A549 (cell line): ENCODE results near the gene WDR70. TPM values are rescaled to one million over a fixed set of nuclear protein-coding genes. Genes with fewer than 3 reads are reported as not detected.

Experiments used
- ATAC-seq, 2 experiments: fragments of 200-7000 bp in 1 of 2; fragments of >200 bp in 1 of 2; cut with Nextera tagmentation in 1 of 2; cut with Tn5 transposase in 1 of 2; 3 replicates each; pipeline versions ENCODE4 v1.8.0 to v1.9.1; 2018 to 2020; ENCODE audit warnings: mild to moderate bottlenecking in 1 of 2, moderate library complexity in 1 of 2
- CTCF ChIA-PET: fragments of 300-600 bp; sonication (Branson Sonifier 250); formaldehyde crosslinking; extraction: SDS; loops from one replicate; lab custom pipeline; 2021; ENCODE audit warnings: antibody characterized with exemption, inconsistent platforms; lab: Yijun Ruan, JAX
- POLR2A ChIA-PET: fragments of 350-600 bp; formaldehyde crosslinking; extraction: SDS; loops from one replicate; lab custom pipeline; 2021; ENCODE audit warnings: antibody characterized with exemption, inconsistent platforms; lab: Yijun Ruan, JAX
- DNase-seq, 2 experiments: peaks; one replicate each; pipeline versions ENCODE4 v3.0.0 to v3.0.0-alpha.2; 2011 to 2016; ENCODE audit warnings: low read depth in 1 of 2, low spot score in 1 of 2
- FAIRE-seq: peaks from 2 replicates; lab custom pipeline; 2011; peaks lifted over from hg19 to GRCh38; lab: Jason Lieb, UNC
- H3K27ac ChIP-seq, 2 experiments: fragments of >200 bp; sonication (Bioruptor Twin); formaldehyde crosslinking; 3 replicates each; pipeline ENCODE4 v1.5.1; 2016 to 2017
- H3K4me1 ChIP-seq: fragments of >200 bp; sonication (Bioruptor Twin); formaldehyde crosslinking; 3 replicates; pipeline ENCODE4 v1.6.1; 2016
- H3K4me2 ChIP-seq: fragments of >200 bp; sonication (Bioruptor Twin); formaldehyde crosslinking; 3 replicates; pipeline ENCODE4 v1.6.1; 2016
- H3K4me3 ChIP-seq: fragments of >200 bp; sonication (Bioruptor Twin); formaldehyde crosslinking; 3 replicates; pipeline ENCODE4 v1.5.1; 2016
- H3K9me3 ChIP-seq: fragments of >200 bp; sonication (Bioruptor Twin); formaldehyde crosslinking; 3 replicates; pipeline ENCODE4 v1.6.1; 2016
- BHLHE40 ChIP-seq: IDR thresholded peaks from 2 replicates; pipeline ENCODE4 v1.6.1; 2012; ENCODE audit warnings: low read depth, low read length, inconsistent platforms
- CBX2 ChIP-seq: fragments of 200-600 bp; sonication (generic); IDR thresholded peaks from 2 replicates; pipeline ENCODE4 v1.6.1; 2016; ENCODE audit warnings: low read depth, mild to moderate bottlenecking, borderline replicate concordance
- CHD2 ChIP-seq: fragments of 150-350 bp; IDR thresholded peaks from 2 replicates; pipeline ENCODE4 v1.6.1; 2014; ENCODE audit warnings: low read length; ENCODE audit not compliant: partially characterized antibody
- EHF ChIP-seq: fragments of 250-450 bp; sonication (Bioruptor Pico); IDR thresholded peaks from 2 replicates; pipeline ENCODE4 v1.5.0; 2020; ENCODE audit warnings: mild to moderate bottlenecking
- FOSL2 ChIP-seq, 2 experiments: fragments of 450-650 bp in 1 of 2; fragments of >200 bp in 1 of 2; sonication (Bioruptor Twin) in 1 of 2; formaldehyde crosslinking; IDR thresholded peaks; 2 replicates each; pipeline versions ENCODE4 v1.5.0 to v1.6.1; 2016 to 2020; ENCODE audit warnings: mild to moderate bottlenecking in 1 of 2, moderate library complexity in 1 of 2
- GATA3 ChIP-seq: IDR thresholded peaks from 2 replicates; pipeline ENCODE4 v1.6.1; 2012; ENCODE audit warnings: borderline replicate concordance
- HDAC2 ChIP-seq: fragments of 200-600 bp; sonication (generic); IDR thresholded peaks from 2 replicates; pipeline ENCODE4 v1.6.1; 2016
- HOXB13 ChIP-seq: fragments of 250-450 bp; sonication (Bioruptor Pico); IDR thresholded peaks from 2 replicates; pipeline ENCODE4 v1.5.0; 2020; ENCODE audit warnings: low read depth, mild to moderate bottlenecking, moderate library complexity
- JUNB ChIP-seq: fragments of >200 bp; sonication (Bioruptor Twin); formaldehyde crosslinking; IDR thresholded peaks from 2 replicates; pipeline ENCODE4 v1.6.1; 2016
- KDM5A ChIP-seq: fragments of 200-600 bp; sonication (generic); IDR thresholded peaks from 2 replicates; pipeline ENCODE4 v1.6.1; 2016; ENCODE audit warnings: antibody characterized with exemption, mild to moderate bottlenecking
- MAFK ChIP-seq: fragments of 450-650 bp; IDR thresholded peaks from 2 replicates; pipeline ENCODE4 v1.6.1; 2014; ENCODE audit not compliant: partially characterized antibody
- NR3C1 ChIP-seq: fragments of >200 bp; sonication (Bioruptor Twin); formaldehyde crosslinking; IDR thresholded peaks from 3 replicates; pipeline ENCODE4 v1.6.1; 2017
- RARB ChIP-seq: fragments of 250-450 bp; sonication (Bioruptor Pico); IDR thresholded peaks from 2 replicates; pipeline ENCODE4 v1.8.0; 2021; ENCODE audit warnings: mild to moderate bottlenecking, moderate library complexity
- RCOR1 ChIP-seq: fragments of 150-350 bp; IDR thresholded peaks from 2 replicates; pipeline ENCODE4 v1.6.1; 2014; ENCODE audit warnings: antibody characterized with exemption, low read length, low read depth
- ZC3H11A ChIP-seq: fragments of 450-650 bp; IDR thresholded peaks from 2 replicates; pipeline ENCODE4 v1.6.1; 2014; ENCODE audit warnings: antibody characterized with exemption, mild to moderate bottlenecking
- ZFP36 ChIP-seq: fragments of 450-650 bp; IDR thresholded peaks from 2 replicates; pipeline ENCODE4 v1.6.1; 2014; ENCODE audit warnings: borderline replicate concordance; ENCODE audit not compliant: partially characterized antibody
- WGBS: methylation state at CpG from one replicate; pipeline ENCODE4 v1.1.6; 2017; ENCODE audit errors: missing lambda C conversion rate; 5-methylcytosine and 5-hydroxymethylcytosine counted together
- polyA plus RNA-seq, 4 experiments: library from polyadenylated mRNA; depleted of rRNA in 3 of 4; stranded (reverse); fragments of >200 nt; fragmentation: RNase III in 1 of 4; extraction: RNeasy Plus Mini Kit Qiagen cat#74134 plus additional on column Dnase treatment in 1 of 4; gene quantifications; 2 replicates in 3 of 4; 3 replicates in 1 of 4; pipeline ENCODE4 v1.2.3, GENCODE V29; 2011 to 2017
- TF ChIP-seq, protein P1 (sequence below): fragments of >200 bp; sonication (Bioruptor Twin); formaldehyde crosslinking; IDR thresholded peaks from 3 replicates; pipeline ENCODE4 v1.6.1; 2016
- TF ChIP-seq, protein P2 (sequence below): fragments of 150-350 bp; IDR thresholded peaks from 2 replicates; pipeline ENCODE4 v1.6.1; 2014; ENCODE audit warnings: low read depth, mild to moderate bottlenecking, low read length
- TF ChIP-seq, protein P3 (sequence below): fragments of 250-450 bp; sonication (Bioruptor Pico); IDR thresholded peaks from 2 replicates; pipeline ENCODE4 v1.5.0; 2021; ENCODE audit warnings: mild to moderate bottlenecking, moderate library complexity, borderline replicate concordance
- TF ChIP-seq, protein P4 (sequence below): IDR thresholded peaks from 2 replicates; pipeline ENCODE4 v1.6.1; 2012

WDR70 gene
- polyA plus RNA-seq, 2 of the 4 experiments (the other 2 are of a cell fraction), result 13.8 to 28.8 TPM

DNA sequence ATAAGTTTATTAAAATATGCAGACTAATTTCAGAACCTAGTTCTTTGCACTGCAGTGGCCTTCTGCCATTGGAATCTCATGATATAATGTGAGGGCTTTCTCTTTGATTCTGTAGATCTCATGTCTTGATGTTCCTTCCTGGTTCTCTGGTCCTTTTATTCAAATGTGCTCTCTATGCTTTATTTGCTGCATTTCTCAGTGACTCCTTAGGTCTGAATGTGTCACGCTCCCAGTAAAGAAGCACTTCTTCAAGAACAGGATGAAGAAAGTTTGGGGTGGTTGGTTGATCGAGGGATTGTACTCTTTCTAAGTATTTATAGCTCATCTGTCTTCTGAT, 338.1 kb downstream of the WDR70 start:
- ChIA-PET POLR2A (no interaction called here), CTCF (interaction anchor here (1.3 kb wide), 1 partner anchor 10 kb away, joined by 3 read pairs; no protein-coding TSS in a partner anchor)
- FAIRE-seq (no peak), ATAC-seq (peak; percentile 69 to 74), DNase-seq (no peak)
- WGBS, result 25% methylated on average over 2 of the region's 2 CpGs
- Histone ChIP-seq H3K27ac (no peak overlapping the region), H3K9me3 (no peaks in the 10 kb centered on the region), H3K4me1 (peaks cover 20% of the 10 kb centered on the region), H3K4me2 (peak overlapping the region; percentile 75), H3K4me3 (no peak overlapping the region)
- TF ChIP-seq NR3C1 (no peak), CHD2 (no peak), FOSL2 (IDR thresholded peaks at IDR 0.05) (no peak), FOSL2 (CRISPR knock-in tag; IDR thresholded peaks at IDR 0.05) (no peak), RARB (no peak), RCOR1 (no peak), HDAC2 (no peak), BHLHE40 (no peak), ZFP36 (no peak), KDM5A (no peak), ZC3H11A (no peak), JUNB (no peak), CBX2 (no peak), GATA3 (no peak), MAFK (no peak)
- TF ChIP-seq, protein P1, sequence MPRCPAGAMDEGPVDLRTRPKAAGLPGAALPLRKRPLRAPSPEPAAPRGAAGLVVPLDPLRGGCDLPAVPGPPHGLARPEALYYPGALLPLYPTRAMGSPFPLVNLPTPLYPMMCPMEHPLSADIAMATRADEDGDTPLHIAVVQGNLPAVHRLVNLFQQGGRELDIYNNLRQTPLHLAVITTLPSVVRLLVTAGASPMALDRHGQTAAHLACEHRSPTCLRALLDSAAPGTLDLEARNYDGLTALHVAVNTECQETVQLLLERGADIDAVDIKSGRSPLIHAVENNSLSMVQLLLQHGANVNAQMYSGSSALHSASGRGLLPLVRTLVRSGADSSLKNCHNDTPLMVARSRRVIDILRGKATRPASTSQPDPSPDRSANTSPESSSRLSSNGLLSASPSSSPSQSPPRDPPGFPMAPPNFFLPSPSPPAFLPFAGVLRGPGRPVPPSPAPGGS, result no peak
- TF ChIP-seq, protein P2, sequence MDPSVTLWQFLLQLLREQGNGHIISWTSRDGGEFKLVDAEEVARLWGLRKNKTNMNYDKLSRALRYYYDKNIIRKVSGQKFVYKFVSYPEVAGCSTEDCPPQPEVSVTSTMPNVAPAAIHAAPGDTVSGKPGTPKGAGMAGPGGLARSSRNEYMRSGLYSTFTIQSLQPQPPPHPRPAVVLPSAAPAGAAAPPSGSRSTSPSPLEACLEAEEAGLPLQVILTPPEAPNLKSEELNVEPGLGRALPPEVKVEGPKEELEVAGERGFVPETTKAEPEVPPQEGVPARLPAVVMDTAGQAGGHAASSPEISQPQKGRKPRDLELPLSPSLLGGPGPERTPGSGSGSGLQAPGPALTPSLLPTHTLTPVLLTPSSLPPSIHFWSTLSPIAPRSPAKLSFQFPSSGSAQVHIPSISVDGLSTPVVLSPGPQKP, result no peak
- TF ChIP-seq, protein P3, sequence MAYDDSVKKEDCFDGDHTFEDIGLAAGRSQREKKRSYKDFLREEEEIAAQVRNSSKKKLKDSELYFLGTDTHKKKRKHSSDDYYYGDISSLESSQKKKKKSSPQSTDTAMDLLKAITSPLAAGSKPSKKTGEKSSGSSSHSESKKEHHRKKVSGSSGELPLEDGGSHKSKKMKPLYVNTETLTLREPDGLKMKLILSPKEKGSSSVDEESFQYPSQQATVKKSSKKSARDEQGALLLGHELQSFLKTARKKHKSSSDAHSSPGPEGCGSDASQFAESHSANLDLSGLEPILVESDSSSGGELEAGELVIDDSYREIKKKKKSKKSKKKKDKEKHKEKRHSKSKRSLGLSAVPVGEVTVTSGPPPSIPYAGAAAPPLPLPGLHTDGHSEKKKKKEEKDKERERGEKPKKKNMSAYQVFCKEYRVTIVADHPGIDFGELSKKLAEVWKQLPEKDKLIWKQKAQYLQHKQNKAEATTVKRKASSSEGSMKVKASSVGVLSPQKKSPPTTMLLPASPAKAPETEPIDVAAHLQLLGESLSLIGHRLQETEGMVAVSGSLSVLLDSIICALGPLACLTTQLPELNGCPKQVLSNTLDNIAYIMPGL (CRISPR knock-in tag), result no peak

DNA sequence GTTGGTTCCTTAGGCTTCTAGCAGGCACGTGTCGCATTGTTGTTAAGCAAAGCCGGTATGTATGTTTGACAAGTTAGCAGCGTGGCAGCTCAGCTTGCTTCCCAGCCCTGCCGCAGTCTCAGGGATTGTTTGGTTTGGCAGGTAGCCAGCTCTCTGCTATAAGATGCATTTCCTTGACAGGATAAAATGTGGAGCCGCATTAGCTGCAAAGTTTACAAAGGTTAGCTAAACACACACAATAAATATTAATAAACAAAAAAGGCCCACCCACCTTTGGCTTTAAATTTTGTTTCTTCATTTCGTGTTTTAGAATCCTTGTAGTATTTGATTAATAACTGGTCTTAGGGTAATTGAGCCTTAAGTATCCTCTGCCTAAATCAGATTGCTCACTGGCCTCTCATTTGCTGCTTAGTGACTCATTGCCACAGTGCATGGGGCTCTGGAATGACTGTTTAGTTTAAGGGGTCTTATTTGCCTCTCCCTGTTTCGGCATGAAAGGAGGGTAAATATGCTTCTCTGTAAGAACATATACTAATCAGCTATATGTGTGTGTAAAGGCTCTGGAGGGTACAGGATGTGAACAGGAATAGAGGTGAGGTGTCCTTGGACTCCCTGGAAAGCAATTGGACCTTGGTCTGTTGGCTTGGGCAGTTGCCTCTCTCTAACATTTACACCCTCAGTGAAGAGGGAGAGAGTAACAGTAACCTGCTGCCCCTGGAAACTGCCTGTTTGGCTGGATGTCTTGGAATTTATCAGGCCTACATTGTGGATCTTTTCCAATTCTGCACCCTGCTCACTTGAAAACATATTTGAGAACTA, 338.7 kb downstream of the WDR70 start:
- FAIRE-seq (no peak), DNase-seq (peak; percentile 27 to 79), ATAC-seq (peak; percentile 87 to 90)
- H3K9me3 ChIP-seq, result no peaks in the 10 kb centered on the region
- no peak overlapping the region for H3K4me3 ChIP-seq
- WGBS, result 9% methylated on average over 8 of the region's 8 CpGs
- H3K4me1 ChIP-seq, result peaks cover 25% of the 10 kb centered on the region
- ChIA-PET CTCF (interaction anchor here (1.3 kb wide), 1 partner anchor 9 kb away, joined by 3 read pairs; no protein-coding TSS in a partner anchor), POLR2A (no interaction called here)
- H3K4me2 ChIP-seq, result peak overlapping the region; percentile 75
- TF ChIP-seq EHF (CRISPR knock-in tag), result no peak
- TF ChIP-seq, protein P4, sequence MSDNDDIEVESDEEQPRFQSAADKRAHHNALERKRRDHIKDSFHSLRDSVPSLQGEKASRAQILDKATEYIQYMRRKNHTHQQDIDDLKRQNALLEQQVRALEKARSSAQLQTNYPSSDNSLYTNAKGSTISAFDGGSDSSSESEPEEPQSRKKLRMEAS, result peak; percentile 86
- 0 out of 6 replicates have a peak overlapping the region, but pooled peaks of 1 of the 2 experiments have one; percentile 6 for H3K27ac ChIP-seq

DNA sequence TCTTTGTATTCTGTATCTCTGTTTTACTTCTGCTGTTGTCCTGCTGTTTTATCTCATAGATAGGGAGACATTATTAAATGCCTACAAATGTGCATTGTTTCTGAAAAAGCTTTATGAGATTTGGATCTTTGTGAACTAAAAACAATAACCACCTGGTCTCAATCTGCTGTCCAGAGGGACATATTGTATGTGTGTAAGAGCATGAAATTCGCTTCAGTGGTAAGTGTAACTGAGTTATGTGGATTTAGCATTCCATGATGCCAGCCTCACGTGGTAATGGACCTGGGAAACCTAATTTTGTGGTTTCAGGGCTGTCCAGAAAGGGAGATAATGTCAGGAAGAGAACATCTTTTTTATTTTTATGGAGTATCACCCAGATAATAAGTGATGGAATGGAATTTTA, 341.4 kb downstream of the WDR70 start:
- H3K27ac ChIP-seq, result no peak overlapping the region
- WGBS, result 80% methylated on average over 2 of the region's 2 CpGs
- no peak for FAIRE-seq
- H3K4me3 ChIP-seq, result no peak overlapping the region
- H3K4me1 ChIP-seq, result peaks cover 30% of the 10 kb centered on the region
- ATAC-seq, result no peak
- no peak overlapping the region for H3K4me2 ChIP-seq
- H3K9me3 ChIP-seq, result no peaks in the 10 kb centered on the region
- no peak for DNase-seq
- CTCF ChIA-PET, result interaction anchor here (1.0 kb wide), 1 partner anchor 20 kb away, joined by 3 read pairs; no protein-coding TSS in a partner anchor
- POLR2A ChIA-PET, result no interaction called here
- no peak for TF ChIP-seq HOXB13 (CRISPR knock-in tag)
